Tibial nerve (tissue), 4 donors: ENCODE results near the gene CD63.

Experiments used
- CTCF ChIP-seq, 5 experiments: fragments of 200-600 bp in 3 of 5; fragments of 450-650 bp in 2 of 5; sonication (generic) in 3 of 5; IDR thresholded peaks; one replicate each; pipeline ENCODE4 v1.5.1; 2016 to 2019; ENCODE audit warnings: antibody characterized with exemption in 5 of 5, mild to moderate bottlenecking in 3 of 5, moderate library complexity in 2 of 5
- EP300 ChIP-seq, 2 donors: sonication (generic); formaldehyde crosslinking; IDR thresholded peaks; one replicate each; pipeline ENCODE4 v1.6.1; 2017; ENCODE audit warnings: antibody characterized with exemption in 2 of 2, mild to moderate bottlenecking in 1 of 2
- POLR2A ChIP-seq, 2 donors: fragments of 450-650 bp; IDR thresholded peaks; one replicate each; pipeline ENCODE4 v1.6.1; 2017; ENCODE audit warnings: antibody characterized with exemption in 2 of 2, mild to moderate bottlenecking in 2 of 2, moderate library complexity in 2 of 2

GRCh38 chr12:55721601-55722213 is 7.1 kb downstream of the CD63 start:
- no peak for TF ChIP-seq CTCF (IDR thresholded peaks at IDR 0.05)
- no peak for TF ChIP-seq POLR2A (IDR thresholded peaks at IDR 0.05)
- no peak for TF ChIP-seq EP300 (IDR thresholded peaks at IDR 0.05)
